GM21526 (cell line): ENCODE results near the gene NEK2.
"Not testable (repeated sequence)": the region's sequence is repeated elsewhere in the genome, so short reads cannot be mapped to it uniquely, and the experiment has no call there.

Experiments used
- ATAC-seq: cut with Tn5 transposase; IDR thresholded peaks from one replicate; pipeline ENCODE4 v1.9.1; 2021; ENCODE audit warnings: moderate library complexity; ENCODE audit not compliant: unreplicated experiment, low FRiP score

The NEK2 gene

DNA sequence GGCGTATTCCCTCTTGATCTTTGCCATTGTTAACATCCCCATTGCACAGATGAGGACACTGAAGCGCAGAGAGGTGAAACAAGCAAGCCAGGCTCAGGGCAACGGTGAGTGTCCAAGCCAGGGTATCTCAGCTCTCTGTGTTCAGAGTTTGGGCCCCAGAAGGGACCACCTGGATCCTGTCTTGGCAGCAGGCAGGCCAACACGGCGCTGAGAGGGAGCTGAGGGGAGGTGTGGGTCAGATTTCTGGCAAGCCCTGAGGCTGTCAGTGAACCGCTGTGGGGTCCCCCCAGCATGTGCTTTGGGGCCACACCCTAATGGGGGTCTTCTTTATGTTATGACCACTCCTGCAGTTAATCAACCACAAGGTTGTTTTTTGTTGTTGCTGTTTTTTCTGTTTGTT is 23.1 kb downstream of the NEK2 start:
- no peak for ATAC-seq

GRCh38 chr1:211650904-211651303 is 24.5 kb downstream of the NEK2 start:
- ATAC-seq = no peak

DNA sequence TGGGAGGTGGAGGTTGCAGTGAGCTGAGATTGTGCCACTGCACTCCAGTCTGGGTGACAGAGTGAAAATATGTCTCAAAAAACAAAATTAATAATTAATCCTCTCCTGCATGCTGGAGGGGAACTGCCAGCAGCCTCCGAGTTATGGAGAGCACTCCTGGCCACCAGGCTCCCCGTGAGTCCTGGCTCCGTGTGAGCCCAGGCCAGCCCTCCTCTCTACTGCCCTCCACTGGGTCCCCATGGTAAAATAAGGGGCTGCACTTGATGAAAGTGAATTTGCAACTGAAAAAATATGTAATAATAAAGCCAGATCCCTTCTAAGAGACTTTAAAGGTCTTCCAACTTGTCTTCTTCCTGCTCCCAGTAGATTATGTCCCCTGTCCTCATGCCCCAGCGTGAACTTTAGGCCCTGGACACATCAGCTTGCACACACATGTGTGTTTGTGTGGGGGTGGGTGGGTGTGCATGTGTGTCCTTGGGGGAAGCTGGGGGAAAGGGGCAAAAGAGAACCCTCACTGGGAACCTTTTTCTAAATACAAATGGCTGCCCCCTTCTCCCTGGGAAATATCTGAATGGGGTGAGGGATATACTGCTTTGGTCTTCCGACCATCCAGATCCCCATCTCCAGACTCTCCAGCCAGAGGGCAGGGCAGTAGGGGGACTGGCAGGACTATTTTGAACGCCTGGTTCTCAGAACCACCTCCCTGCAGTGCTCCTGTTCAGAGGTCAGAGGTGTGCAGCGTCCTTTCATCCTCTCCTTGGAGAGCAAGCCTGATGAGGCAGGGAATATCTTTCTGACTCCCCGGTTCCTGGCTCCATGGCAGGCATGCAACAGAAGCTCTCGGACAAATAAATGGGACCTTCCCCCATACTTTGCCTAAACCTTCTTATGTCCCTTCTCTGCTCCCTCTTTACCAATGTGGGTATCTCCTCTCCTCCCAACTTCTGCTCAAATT is 26.2 kb downstream of the NEK2 start:
- ATAC-seq = no peak

GRCh38 chr1:211648336-211648735 is 27.1 kb downstream of the NEK2 start:
- no peak for ATAC-seq

DNA sequence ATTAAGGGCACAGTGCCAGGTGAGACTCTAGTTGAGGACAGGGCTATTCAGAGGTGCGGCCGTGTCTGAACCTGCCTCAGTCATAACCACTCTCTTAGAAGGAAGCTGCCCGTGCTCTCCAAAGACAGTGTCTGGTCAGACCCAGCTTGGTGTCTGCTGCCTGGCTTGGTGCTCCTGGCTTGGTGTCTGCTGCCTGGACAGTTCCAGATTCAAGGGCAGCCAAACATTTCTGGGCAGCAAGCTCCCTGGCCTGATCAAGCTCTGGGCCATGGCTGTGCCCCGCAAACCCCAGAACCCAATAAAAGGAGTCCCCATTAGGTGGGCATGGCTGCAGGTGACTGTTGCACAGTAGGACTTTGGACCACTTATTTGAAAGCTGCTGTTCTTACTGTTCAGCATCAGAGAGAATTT is 27.7 kb downstream of the NEK2 start:
- no peak for ATAC-seq

DNA sequence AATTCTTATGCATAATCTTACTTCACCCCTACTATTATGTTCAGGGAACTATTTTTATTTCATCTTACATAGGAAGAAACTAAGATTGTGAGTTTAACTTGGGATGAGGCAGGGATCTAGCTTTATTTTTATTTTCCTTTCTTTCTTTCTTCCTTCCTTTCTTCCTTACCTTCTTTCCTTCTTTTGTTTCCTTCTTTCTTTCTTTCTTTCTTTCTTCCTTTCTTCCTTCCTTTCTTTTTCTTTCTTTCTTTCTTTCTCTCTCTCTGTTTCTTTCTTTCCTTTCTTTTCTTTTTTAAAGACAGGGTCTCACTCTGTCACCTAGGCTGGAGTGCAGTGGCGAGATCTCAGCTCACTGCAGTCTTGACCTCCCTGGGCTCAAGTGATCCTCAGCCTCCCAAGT is 28.9 kb downstream of the NEK2 start:
- no peak for ATAC-seq

DNA sequence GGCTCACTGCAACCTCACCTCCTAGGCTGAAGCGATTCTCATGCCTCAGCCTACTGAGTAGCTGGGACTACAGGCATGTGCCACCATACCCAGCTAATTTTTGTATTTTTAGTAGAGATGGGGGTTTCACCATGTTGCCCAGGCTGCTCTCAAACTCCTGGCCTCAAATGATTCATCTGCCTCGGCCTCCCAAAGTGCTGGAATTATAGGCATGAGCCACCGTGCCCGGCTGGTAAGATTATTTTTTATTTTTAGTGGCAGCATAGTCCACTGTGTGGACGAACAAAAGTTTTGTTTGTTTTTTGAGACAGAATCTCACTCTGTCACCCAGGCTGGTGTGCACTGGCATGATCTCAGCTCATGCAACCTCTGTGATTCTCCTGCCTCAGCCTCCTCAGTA is 29.8 kb downstream of the NEK2 start:
- ATAC-seq = not testable (repeated sequence)

GRCh38 chr1:211644653-211645052 is 30.8 kb downstream of the NEK2 start:
- no peak for ATAC-seq

GRCh38 chr1:211643324-211644212 is 31.9 kb downstream of the NEK2 start:
- no peak for ATAC-seq

GRCh38 chr1:211642870-211643269 is 32.6 kb downstream of the NEK2 start:
- ATAC-seq = no peak

GRCh38 chr1:211641942-211642341 is 33.5 kb downstream of the NEK2 start:
- ATAC-seq = no peak

DNA sequence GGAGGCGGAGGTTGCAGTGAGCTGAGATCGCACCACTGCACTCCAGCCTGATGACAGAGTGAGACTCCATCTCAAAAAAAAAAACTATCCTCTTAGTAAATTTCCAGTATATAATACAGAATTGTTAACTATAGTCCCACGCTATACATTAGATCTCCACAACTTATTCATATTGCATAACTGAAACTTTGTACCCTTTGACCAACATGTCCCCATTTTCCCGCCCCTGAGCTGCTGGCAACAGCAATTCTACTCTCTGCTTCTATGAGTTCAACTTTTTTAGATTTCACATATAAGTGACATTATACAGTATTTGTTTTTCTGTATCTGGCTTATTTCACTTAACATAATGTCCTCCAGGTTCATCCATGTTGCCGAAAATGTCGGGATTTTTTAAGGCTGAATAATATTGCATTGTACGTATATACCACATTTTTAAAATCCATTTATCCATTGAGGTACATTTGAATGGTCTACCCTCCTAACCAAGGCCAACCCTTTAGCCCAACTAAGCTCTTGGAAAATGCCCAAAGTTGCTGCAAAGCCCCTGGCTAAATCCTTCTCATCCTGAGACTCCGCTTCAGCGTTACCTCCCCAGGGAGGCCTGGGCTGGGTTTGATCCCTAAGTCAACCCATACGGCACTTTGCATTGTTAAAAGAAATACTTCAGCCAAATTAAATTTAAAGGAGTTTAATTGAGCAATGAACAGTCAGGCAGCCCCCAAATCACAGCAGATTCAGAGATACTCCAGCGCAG is 34.2 kb downstream of the NEK2 start:
- no peak for ATAC-seq

GRCh38 chr1:211640301-211640630 is 35.2 kb downstream of the NEK2 start:
- ATAC-seq = no peak

GRCh38 chr1:211639475-211640300 is 35.7 kb downstream of the NEK2 start:
- no peak for ATAC-seq

GRCh38 chr1:211638689-211639101 is 36.7 kb downstream of the NEK2 start:
- ATAC-seq = no peak

DNA sequence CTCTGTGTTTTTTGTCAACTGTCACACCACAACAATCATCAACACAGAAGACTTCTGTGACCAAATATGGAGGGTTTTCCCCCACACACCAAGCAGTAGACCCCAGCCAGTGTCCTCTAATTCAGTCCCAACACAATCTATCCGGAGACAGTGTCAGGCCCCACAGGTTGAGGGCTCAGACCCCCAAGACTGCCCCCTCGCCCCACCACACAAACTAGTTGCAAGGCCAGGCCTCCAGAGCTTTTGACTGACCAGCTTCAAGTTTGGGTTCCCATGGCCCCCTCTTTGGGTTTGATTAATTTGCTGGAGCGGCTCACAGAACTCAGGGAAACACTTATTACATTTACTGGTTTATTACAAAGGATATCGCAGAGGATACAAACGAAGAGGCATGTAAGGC is 37.2 kb downstream of the NEK2 start:
- no peak for ATAC-seq

- ATAC-seq = no peak
Observed at GRCh38 chr1:211637066-211637465, 38.4 kb downstream of the NEK2 start.

DNA sequence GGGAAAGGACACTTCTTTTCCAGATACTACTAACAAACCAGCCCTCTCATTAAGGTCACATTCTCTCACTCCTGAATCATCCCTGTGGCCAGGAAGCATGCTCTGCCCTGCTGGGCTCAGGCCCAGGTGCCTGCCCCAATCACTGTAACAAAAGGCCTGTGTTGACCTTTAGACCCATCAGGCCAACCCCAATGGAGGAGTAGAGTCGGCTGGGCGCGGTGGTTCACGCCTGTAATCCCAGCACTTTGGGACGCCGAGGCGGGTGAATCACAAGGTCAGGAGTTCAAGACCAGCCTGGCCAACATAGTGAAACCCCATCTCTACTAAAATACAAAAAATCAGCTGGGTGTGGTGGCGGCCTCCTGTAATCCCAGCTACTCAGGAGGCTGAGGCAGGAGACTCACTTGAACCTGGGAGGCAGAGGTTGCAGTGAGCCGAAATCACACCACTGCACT is 38.8 kb downstream of the NEK2 start:
- ATAC-seq = not testable (repeated sequence)

DNA sequence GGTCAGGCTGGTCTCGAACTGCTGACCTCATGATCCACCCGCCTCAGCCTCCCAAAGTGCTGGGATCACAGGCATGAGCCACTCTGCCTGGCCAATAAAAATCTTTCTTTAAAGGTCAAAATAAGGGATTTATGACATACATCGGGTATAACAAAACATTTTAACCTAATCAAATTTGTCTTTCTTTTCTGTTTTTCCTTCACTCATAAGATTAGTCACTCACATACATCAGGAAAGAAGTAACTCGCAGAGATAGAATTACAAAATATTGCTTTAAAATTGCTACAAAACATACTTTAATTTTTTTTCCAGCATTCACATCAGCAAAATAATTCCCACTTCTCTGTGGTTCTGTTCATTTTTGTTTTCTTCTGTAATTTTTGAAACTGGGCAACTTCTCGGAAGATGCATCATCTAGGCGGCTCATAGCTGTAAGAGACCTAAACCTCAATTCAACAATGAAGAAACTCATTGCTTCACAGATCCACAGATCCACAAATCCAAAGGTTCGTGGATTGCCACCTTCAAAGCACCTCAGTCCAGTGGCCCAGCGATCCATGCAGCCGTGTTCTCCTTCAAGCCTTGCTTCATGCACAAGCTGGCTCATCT is 39.7 kb downstream of the NEK2 start:
- ATAC-seq = no peak
